ENCODE results near the gene DDIAS.
"Not testable (repeated sequence)": the region's sequence is repeated elsewhere in the genome, so short reads cannot be mapped to it uniquely, and the experiment has no call there.

Gene DDIAS

GRCh38 chr11:82927264-82927880 lies 25.8 kb downstream of the DDIAS start:
- peak; percentile 46 for DNase-seq (ENCODE audit: low spot score)

DNA sequence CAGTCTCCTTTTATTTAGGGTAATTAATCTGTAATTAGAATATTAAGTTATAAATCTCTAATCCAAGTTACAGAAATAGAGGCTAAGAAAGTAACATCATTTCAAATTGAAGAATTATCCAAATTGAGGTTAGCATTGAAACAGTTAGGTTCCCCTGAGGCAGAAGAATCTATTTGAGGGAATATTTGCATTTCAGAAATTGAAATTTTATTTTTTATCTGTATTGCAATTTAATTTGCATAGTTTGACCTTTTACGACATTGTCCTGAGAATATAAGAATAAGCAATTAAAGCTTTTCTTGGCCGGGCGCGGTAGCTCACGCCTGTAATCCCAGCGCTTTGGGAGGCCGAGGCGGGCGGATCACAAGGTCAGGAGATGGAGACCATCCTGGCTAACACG lies 27.6 kb downstream of the DDIAS start:
- no peak for DNase-seq (ENCODE audit: low spot score)

GRCh38 chr11:82930229-82930628 lies 28.7 kb downstream of the DDIAS start:
- DNase-seq (ENCODE audit: low spot score): no peak

DNA sequence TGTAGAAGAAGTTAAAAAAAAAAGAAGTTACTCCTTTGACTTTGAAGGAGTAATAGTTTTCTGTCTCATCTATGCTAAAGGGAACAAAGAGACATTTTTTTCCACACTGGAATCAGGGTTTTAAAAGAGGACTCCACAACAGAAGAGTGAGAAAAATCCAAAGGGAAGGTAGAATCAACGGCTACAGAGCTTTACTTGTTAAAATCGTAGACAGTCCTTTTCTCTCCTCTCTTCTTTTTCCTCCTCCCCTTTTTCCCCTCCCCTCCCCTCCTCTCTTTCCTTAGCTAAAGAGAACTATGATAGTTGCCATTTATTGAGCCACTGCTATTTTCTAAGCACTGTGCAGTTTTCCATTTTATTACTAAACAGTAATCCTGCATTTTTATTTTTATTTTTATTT lies 29.2 kb downstream of the DDIAS start:
- no peak for DNase-seq (ENCODE audit: low spot score)

GRCh38 chr11:82932564-82932963 lies 31.0 kb downstream of the DDIAS start:
- no peak for DNase-seq (ENCODE audit: low spot score)

DNA sequence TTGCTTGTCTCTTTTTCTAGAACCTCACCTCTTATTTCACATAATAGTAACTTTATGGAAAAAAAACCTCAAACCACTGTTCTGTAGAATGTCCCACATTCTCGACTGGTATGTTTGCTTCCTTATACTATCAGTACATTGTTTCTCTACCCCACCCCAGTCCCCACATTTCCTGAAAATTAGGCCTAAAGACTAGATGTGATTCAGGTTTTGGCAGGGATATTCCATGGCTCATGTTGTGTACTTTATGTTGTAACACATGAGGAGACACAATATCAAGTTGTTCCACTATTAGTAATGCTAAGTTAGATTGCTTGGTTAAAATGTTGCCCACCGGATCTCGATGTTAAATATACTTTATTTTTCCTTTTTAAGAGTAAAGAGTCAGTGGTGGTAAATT lies 34.7 kb downstream of the DDIAS start:
- DNase-seq (ENCODE audit: low spot score): no peak

- DNase-seq (ENCODE audit: low spot score): no peak
These were observed 36.0 kb downstream of the DDIAS start for GRCh38 chr11:82937554-82937953.

- DNase-seq (ENCODE audit: low spot score): no peak
These were observed 37.9 kb downstream of the DDIAS start for GRCh38 chr11:82939456-82939855.

GRCh38 chr11:82942376-82942775 lies 40.8 kb downstream of the DDIAS start:
- no peak for DNase-seq (ENCODE audit: low spot score)

DNA sequence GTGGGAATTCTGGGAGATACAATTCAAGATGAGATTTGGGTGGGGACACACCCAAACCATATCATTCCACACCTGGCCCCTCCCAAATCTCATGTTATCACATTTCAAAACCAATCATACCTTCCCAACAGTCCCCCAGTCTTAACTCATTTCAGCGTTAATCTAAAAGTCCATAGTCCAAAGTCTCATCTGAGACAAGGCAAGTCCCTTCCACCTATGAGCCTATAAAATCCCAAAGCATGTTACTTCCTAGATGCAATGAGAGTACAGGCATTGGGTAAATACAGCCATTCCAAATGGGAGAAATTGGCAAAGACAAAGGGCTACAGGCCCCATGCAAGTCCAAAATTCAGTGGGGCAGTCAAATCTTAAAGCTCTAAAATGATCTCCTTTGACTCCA lies 41.9 kb downstream of the DDIAS start:
- DNase-seq (ENCODE audit: low spot score): not testable (repeated sequence)

- DNase-seq (ENCODE audit: low spot score): no peak
These were observed 42.7 kb downstream of the DDIAS start for GRCh38 chr11:82944198-82944597.

- DNase-seq (ENCODE audit: low spot score): not testable (repeated sequence)
These were observed 43.5 kb downstream of the DDIAS start for GRCh38 chr11:82945041-82945440.

GRCh38 chr11:82945682-82946081 lies 44.1 kb downstream of the DDIAS start:
- no peak for DNase-seq (ENCODE audit: low spot score)

GRCh38 chr11:82949352-82949751 lies 47.8 kb downstream of the DDIAS start:
- DNase-seq (ENCODE audit: low spot score): no peak

DNA sequence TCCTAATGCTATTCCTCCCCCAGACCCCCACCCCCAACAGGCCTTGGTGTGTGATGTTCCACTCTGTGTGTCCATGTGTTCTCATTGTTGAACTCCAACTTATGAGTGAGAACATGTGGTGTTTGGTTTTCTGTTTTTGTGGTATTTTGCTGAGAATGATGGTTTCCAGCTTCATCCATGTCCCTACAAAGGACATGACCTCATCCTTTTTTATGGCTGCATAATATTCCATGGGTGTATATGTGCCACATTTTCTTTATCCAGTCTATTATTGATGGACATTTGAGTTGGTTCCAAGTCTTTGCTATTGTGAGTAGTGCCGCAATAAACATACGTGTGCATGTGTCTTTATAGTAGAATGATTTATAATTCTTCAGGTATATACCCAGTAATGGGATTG lies 49.0 kb downstream of the DDIAS start:
- DNase-seq (ENCODE audit: low spot score): not testable (repeated sequence)

DNA sequence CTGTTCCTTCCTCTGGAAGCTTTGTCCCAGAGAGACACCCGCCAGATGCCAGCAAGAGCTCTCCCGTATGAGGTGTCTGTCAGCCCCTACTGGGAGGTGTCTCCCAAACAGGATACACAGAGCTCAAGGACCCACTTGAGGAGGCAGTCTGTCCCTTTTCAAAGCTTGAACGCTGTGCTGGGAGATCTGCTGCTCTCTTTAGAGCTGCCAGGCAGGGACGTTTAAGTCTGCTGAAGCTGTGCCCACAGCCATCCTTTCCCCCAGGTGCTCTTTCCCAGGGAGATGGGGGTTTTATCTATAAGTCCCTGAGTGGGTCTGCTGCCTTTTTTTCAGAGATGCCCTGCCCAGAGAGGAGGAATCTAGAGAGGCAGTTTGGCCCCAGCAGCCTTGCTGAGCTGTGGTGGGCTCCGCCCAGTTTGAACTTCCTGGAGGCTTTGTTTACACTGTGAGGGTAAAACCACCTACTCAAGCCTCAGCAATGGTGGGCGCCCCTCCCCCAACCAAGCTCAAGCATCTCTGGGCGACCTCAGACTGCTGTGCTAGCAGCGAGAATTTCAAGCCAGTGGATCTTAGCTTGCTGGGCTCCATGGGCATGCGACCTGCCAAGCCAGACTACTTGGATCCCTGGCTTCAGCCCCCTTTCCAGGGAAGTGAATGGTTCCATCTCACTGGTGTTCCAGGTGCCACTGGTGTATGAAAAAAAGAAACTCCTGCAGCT lies 54.4 kb downstream of the DDIAS start:
- not testable (repeated sequence) for DNase-seq (ENCODE audit: low spot score)

DNA sequence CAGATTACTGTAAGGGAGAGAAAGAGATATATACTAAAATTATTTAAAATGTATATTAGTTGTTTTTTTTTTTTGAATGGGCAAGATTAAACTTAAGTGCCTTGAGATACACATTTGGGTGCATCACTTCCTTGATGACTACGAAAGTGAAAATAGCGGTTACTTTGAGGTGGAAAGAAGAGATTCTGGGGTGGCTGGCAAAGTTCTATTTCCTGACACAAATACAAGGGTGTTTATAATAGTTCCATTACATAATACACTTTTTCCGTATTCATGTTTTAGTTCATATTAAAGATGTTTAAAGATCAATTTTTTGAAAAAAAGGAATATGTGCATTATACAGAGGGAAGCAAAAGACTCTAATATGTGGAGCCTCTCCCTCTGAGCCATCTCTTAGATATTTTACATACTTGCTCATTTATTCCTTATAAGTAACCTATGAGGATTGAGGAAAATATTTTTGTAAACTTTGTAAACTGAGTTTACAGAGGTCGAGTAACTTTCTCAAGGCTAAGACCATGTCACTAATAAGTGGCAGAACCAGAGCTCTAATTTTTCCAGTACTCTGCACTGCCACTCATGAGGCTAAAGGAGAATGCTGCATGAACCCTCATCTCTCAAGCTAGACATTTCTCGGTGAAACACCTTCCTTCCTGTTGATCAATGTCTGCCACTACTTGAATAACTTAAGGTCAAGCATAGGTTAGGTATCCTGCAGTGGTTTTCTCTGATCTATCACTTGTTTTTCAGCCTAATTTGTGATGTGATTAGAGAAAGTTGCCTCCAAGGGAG lies 58.6 kb downstream of the DDIAS start:
- no peak for DNase-seq (ENCODE audit: low spot score)

GRCh38 chr11:82960779-82961143 lies 59.2 kb downstream of the DDIAS start:
- DNase-seq (ENCODE audit: low spot score): no peak

- DNase-seq (ENCODE audit: low spot score): not testable (repeated sequence)
These were observed 60.5 kb downstream of the DDIAS start for GRCh38 chr11:82962021-82962420.

- DNase-seq (ENCODE audit: low spot score): no peak
These were observed 65.8 kb downstream of the DDIAS start for GRCh38 chr11:82967381-82967780.

DNA sequence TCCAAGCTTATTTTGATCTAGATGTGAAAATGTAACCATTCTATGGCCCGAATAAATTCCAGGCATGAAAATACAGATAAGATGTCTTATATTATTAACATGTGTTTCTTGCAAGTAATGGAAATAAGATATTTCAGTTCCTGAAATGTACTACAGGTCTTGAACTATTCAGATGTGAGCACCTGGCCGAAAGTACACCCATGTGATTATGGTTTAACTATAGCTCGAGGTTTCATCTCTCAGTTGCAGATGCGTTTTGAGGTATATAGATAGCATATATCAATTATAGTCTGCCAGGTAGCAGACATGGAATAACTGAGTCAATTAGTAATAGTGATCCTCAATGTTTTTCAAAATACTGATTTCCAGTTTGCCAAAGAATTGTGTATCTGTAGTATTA lies 68.3 kb downstream of the DDIAS start:
- DNase-seq (ENCODE audit: low spot score): no peak

DNA sequence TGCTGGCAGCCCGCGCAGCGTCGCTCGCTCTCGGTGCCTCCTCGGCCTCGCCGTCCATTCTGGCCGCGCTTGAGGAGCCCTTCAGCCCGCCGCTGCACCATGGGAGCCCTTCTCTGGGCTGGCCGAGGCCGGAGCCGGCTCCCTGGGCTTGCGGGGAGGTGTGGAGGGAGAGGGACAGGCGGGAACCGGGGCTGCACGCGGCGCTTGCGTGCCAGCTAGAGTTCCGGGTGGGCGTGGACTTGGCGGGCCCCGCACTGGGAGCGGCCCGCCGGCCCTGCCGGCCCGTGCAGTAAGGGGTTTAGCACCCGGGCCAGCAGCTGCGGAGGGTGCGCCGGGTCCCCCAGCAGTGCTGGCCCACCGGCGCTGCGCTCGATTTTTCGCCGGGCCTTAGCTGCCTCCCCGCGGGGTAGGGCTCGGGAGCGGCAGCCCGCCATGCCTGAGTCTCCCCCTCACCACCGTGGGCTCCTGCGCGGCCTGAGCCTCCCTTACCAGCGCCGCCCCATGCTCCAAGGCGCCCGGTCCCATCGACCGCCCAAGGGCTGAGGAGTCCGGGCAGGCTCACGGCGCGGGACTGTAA lies 69.1 kb downstream of the DDIAS start:
- DNase-seq (ENCODE audit: low spot score): not testable (repeated sequence)

DNA sequence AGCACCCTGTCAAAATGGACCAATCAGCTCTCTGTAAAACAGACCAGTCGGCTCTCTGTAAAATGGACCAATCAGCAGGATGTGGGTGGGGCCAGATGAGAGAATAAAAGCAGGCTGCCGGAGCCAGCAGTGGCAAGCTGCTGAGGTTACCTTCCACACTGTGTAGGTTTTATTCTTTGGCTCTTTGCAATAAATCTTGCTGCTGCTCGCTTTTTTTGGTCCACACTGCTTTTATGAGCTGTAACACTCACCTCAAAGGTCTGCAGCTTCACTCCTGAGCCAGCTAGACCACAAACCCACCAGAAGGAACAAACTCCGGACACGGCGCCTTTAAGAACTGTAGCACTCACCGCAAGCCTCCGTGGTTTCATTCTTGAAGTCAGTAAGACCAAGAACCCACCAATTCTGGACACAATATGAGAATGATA lies 70.0 kb downstream of the DDIAS start:
- DNase-seq (ENCODE audit: low spot score): not testable (repeated sequence)
